Embryonic facial prominence (tissue), 1 donor: ENCODE measurements around the gene POTEJ.
"Not testable (repeated sequence)": the region's sequence is repeated elsewhere in the genome, so short reads cannot be mapped to it uniquely, and the experiment has no call there.

Experiments used
- DNase-seq: peaks from one replicate; pipeline ENCODE4 v3.0.0-alpha.2; 2016; ENCODE audit errors: extremely low spot score

The POTEJ gene

DNA sequence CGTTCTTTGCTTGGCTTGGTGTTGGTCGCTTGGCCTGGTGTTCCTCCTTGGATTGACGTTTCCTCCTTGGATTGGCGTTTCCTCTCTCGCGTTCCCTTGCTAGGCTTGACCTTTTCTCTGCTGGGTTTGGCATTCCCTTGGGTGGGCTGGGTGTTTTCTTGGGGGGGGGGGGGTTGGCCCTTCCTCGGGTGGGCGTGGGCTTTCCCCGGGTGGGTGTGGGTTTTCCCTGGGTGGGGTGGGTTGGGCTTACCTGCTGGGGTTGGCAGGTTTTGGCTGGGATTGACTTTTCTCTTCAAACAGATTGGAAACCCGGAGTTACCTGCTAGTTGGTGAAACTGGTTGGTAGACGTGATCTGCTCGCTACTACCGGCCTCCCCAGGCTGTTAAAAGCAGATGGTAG, at the start of gene POTEJ:
TSS of gene POTEJ (plus strand) at position 301 of the 400 bp plus-strand sequence. CDS start at position 394, 93 bp downstream.
- not testable (repeated sequence) for DNase-seq

DNA sequence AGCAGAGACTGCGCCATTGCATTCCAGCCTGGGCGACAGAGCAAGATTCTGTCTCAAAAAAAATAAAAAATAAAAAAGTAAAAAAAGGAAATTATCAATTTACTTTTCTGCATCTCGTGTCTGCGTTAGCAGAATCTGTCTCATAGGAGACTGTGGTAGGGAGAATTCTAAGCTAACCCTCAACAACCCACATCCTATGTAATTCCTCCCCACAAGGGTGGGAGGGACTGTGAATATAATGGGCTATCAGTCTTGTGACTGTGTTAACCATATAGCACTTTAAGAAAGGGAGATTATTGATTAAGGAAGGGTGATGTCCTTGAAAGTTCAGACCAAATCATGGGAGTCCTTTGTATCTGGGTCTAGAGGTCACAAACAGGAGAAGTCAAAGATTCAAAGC, 45.1 kb upstream of the POTEJ start:
- not testable (repeated sequence) for DNase-seq

- not testable (repeated sequence) for DNase-seq
These were observed 39.3 kb upstream of the POTEJ start for GRCh38 chr2:130571929-130572328.

- DNase-seq, result not testable (repeated sequence)
These were observed 37.0 kb upstream of the POTEJ start for GRCh38 chr2:130574230-130574629.

- not testable (repeated sequence) for DNase-seq
These were observed 34.9 kb upstream of the POTEJ start for GRCh38 chr2:130576209-130576784.

DNA sequence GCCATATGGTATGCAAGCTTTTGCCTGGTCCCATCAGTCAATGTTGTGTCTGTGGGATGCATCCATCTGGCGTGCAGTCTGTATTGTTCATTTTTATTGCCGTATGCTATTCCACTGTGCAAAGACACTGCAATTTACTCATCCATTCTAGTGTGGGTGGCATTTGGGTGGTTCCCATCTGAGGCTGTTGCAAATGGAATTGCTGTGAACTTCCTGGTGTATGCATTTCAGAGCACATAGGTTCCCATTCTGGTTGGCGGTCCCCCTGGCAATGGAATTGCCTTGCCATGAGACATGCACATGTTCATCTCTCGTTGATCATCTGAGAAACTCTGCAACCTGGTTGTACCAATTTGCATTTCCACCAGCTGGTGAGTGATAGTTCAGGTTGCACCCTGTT, 33.7 kb upstream of the POTEJ start:
- not testable (repeated sequence) for DNase-seq

DNA sequence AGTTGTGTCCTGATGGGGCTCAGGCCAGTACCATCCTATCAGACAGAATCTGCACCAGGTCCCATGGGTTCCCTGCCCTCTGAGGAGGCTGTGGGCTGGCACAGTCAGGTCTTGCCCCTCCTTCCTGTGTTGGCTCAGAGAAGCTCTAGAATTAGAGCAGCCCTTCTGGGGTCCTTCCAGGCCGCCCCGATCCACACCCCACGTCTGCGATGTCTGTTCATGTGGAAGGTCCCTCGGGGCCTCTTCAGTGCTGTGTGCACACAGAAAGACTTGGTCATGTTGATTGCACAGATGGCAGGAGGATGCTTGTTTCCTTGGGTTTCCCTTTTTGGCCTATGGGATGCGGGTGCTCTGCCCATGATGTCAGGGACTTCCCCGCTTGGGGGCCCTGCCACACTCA, 32.1 kb upstream of the POTEJ start:
- DNase-seq, result not testable (repeated sequence)

DNA sequence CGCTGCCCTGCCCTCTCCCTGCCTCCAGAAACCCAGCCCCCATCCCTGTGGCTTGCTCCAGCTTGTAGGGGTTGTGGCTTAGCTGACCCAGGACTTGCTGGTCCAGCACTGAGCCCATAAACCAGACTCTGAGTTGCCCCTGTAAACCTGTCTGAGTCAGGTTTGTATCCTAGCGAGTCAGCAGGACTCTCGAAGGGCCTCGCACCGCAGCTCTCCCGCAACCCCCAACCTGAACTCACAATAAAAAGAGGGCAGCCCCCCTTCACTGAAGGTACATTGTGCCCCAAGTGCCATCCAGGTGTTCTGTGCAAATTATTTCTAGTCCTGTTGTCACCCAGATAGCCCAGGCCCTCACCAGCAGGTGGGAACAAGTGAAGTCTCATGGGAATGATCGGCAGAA, 29.7 kb upstream of the POTEJ start:
- not testable (repeated sequence) for DNase-seq

GRCh38 chr2:130582970-130583369, 28.3 kb upstream of the POTEJ start:
- not testable (repeated sequence) for DNase-seq

DNA sequence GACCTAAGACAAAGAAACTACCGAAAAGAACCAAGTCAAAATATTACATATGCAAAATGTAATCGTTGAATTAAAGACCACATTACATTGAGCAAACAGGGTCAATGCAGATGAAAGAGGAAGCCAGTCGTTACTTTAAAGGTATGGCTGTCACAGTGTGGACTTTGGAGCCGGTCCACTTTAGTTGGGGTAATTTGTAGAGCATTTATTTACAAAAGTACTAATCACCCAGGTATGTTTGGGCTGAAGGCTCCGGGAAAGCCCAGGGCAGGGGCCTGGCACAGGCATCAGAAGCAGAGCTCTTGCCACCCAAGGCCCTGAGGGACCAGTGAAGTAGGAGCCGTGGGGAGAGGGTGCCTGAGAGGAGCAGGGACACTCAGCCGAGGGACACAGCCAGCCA, 27.7 kb upstream of the POTEJ start:
- DNase-seq, result not testable (repeated sequence)

DNA sequence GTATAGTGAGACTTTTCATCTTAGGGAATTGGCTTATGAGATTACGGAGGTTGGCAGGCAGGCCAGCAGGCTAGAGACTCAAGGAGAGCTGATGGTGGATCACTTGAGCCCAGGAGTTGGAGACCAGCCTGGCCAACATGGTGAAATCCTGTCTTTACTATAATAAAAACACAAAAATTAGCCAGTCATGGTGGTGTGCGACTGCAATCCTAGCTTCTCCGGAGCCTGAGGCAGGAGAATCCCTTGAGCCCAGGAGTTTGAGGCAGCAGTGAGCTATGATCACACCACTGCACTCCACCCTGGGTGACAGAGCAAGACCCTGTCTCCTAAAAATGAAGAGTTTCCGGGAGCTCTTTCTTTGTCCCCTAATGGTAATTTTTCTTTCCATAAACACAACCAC, 26.5 kb upstream of the POTEJ start:
- DNase-seq, result not testable (repeated sequence)

DNA sequence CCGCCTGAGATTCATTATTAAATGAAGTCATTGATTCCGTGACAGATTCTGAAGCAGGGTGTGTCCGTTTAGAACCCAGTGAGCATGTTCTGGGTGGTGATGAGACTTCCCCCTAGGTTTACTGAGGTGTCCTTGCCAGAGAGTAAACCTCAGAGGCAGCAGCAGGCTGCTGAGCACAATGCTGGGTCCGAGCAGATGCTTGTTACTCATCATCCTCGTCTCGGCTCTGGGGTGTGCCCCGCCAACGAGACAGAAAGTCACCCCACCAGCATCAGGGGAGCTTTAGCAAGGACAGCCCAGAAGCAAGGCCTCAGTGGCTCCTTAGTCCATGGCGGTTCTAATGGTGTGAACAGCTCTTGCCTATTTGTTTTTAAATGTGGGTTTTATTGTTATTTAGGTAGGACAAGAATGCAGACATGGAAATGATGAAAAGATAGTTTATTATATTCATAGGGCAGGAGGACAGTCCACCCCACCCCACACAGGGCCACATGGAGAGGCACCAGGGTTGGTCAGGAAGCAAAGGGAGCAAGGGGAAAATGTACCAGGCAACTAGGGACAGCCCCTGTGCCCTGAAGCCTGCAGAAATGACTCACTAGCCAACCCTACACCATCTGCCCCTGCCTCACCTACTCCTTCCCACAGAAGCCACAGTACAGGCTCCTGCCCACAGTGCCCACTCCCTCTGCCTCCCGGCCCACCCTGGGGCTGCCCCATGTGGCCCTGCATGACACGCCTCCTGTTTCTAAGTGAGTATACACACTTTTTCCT, 22.4 kb upstream of the POTEJ start:
- not testable (repeated sequence) for DNase-seq

DNA sequence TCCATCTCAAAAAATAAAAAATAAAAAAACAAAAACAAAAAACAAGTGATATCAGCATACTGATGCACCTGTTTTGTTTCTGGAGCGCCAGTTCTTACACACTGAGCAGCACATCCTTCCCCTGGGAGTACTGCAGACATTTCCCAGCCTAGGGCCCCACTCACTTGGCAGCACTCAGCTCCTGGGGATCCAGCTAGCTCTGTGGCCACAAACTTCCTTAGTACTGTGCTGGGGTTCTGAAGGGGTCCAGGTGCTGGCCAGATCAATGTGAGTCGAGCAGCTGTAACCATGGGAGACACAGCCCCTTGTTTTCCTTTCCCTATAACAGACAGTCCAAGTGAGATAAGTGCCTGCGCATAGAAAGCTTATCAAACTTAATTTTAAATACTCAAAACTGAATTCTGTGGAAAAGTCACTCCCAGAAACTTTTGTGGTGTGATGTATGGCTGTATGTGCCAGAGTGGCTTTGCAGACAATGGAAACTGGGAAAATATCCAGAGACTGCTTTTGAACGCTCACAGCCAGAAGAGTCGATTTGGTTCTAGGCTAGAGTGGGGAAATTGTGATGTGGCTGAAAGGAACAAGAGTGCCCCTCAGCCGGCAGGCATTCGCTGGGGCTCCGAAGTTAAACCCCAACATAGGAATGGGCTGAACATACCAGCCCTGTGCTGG, 20.9 kb upstream of the POTEJ start:
- DNase-seq, result not testable (repeated sequence)

- DNase-seq, result not testable (repeated sequence)
These were observed 20.3 kb upstream of the POTEJ start for GRCh38 chr2:130590842-130591359.

DNA sequence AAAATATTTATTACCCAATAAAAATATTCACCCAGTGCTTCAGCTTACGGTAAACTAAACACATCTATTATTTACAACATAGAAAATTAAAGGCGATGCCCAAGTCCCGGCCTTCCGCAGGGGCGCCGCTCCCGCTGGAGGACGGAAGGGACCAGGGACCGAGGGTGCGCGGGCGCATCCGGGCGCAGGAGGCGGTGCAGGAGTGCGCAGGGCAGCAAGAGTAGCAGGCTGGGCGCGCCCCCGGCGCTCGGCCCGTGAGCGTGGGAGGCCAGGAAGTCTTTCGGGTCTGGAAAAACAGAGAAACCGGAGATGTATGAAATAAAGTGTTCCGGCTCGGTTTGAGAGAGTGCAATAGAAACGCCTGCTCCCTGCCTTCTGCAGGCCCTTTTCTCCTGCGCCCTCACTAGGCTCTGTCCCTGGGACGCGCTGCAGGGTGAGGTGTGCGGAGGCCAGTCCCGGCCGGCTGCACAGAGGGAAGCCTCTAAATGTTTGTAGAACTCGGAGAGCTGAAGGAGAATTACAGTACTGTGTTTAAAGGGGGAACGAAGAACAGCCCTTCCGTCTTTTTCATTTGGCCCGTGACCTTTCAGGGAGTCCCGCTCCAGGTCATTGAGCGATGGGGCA, 18.3 kb upstream of the POTEJ start:
- DNase-seq, result not testable (repeated sequence)

GRCh38 chr2:130594011-130594410, 17.2 kb upstream of the POTEJ start:
- DNase-seq, result not testable (repeated sequence)

GRCh38 chr2:130596757-130597156, 14.5 kb upstream of the POTEJ start:
- not testable (repeated sequence) for DNase-seq

- not testable (repeated sequence) for DNase-seq
These were observed 13.2 kb upstream of the POTEJ start for GRCh38 chr2:130597994-130598393.

DNA sequence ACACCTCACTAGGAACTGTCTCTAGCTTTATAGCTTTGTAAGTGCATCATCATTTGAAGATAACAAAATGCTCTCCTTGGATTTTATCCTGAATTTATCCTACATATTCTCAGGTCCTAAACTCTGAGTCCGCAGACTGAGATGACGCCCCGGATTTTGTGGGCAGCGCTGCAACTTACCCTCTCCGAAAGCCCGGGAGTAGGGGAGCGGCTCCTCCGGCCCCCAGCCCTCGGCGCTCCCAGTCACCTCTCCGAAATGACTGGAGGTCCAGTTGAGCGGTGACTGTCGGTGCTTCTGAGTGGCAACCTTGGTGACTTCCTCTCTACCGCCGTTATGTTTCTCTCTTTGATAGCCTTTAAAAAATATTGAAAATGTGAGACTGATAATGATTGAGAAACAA, 12.8 kb upstream of the POTEJ start:
- not testable (repeated sequence) for DNase-seq

DNA sequence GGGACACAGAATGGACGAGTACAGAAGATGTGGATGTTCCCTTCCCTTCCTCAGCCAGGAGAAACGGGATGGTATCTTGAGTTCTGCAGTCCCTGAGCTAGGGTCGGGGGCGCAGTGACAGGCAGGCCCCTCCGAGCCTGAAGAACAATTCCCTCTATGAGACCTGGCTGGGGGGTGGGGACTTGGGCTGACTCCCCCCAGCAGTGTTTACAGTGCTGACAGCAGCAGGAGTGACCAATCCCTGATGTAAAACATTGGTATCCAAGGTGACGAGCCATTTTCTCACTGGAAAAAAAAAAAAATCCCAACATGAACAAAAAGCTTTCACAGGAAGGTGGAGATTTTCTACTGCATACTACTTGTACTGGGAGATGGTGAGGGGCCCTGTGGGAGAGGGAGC, 11.8 kb upstream of the POTEJ start, which contains the start of gene CFC1:
TSS of gene CFC1 (minus strand) at position 183 of the 400 bp plus-strand sequence. CDS start 288 bp downstream, outside the sequence.
- DNase-seq, result not testable (repeated sequence)

GRCh38 chr2:130599926-130600325, 11.3 kb upstream of the POTEJ start:
- DNase-seq, result not testable (repeated sequence)
